Measurements from ENCODE around the gene PTOV1.

GRCh38 chr19:49843265-49843664, 7.7 kb upstream of the PTOV1 start:
- TF ChIP-seq CTCF (IDR thresholded peaks at IDR 0.05; ENCODE audit: insufficient read depth, low read length, poor library complexity, severe bottlenecking), result no peak
- TF ChIP-seq EZH2phosphoT487 (conservative IDR thresholded peaks at IDR 0.05; ENCODE audit: low read length), result no peak

Data from SU-DHL-6 (cell line).